Measurements from ENCODE around the gene SOX2.

- TF ChIP-seq CTCF (IDR thresholded peaks at IDR 0.05), result no peak
- TF ChIP-seq EZH2 (IDR thresholded peaks at IDR 0.05; ENCODE audit: borderline replicate concordance, insufficient read depth, low read depth, low read length, poor library complexity, severe bottlenecking), result no peak
These were observed 6.6 kb downstream of the SOX2 start for GRCh38 chr3:181718369-181718768.

All from B cell (primary cell).